WTC11 (cell line): ENCODE results near the gene OR2AT4. TPM values are rescaled to one million over a fixed set of nuclear protein-coding genes. Genes with fewer than 3 reads are reported as not detected.

ENCODE experiments used
- ATAC-seq: fragments of 200-7000 bp; cut with Tn5 transposase; 2 replicates; pipeline ENCODE4 v1.10.0; 2021; ENCODE audit warnings: mild to moderate bottlenecking, moderate library complexity
- CTCF ChIA-PET: fragments of 300-600 bp; sonication (Branson Sonifier 250); formaldehyde crosslinking; loops from one replicate; lab custom pipeline; 2021; ENCODE audit warnings: antibody characterized with exemption; lab: Charles Lee
- POLR2A ChIA-PET: fragments of 350-600 bp; sonication (Branson Sonifier 250); formaldehyde crosslinking; loops from one replicate; lab custom pipeline; 2021; ENCODE audit warnings: antibody characterized with exemption; lab: Charles Lee
- DNase-seq: peaks from one replicate; pipeline ENCODE4 v3.0.0; 2021; ENCODE audit warnings: low spot score
- H3K27ac Mint-ChIP-seq: 2 replicates; pipeline ENCODE4 v1.8.0; 2021; ENCODE audit warnings: mixed read lengths
- H3K27me3 Mint-ChIP-seq: 2 replicates; pipeline ENCODE4 v1.8.0; 2021; ENCODE audit warnings: low read depth, mild to moderate bottlenecking, moderate library complexity, mixed read lengths
- H3K36me3 Mint-ChIP-seq: 2 replicates; pipeline ENCODE4 v1.8.0; 2021; ENCODE audit warnings: mixed read lengths
- H3K4me1 Mint-ChIP-seq: 2 replicates; pipeline ENCODE4 v1.8.0; 2022; ENCODE audit warnings: mixed read lengths
- H3K4me3 Mint-ChIP-seq: 2 replicates; pipeline ENCODE4 v1.8.0; 2021; ENCODE audit warnings: mild to moderate bottlenecking, moderate library complexity, mixed read lengths
- H3K9me3 Mint-ChIP-seq: 2 replicates; pipeline ENCODE4 v1.8.0; 2021; ENCODE audit warnings: mixed read lengths
- ATF1 ChIP-seq: sonication (generic); formaldehyde crosslinking; IDR thresholded peaks from 2 replicates; pipeline ENCODE4 v1.8.1; 2023; ENCODE audit warnings: mild to moderate bottlenecking, moderate library complexity, missing genetic modification reagents
- ATF3 ChIP-seq: sonication (generic); formaldehyde crosslinking; conservative IDR thresholded peaks from 2 replicates; pipeline ENCODE4 v1.8.1; 2022; ENCODE audit warnings: mild to moderate bottlenecking, missing genetic modification reagents
- CREM ChIP-seq: sonication (generic); formaldehyde crosslinking; IDR thresholded peaks from 2 replicates; pipeline ENCODE4 v1.8.1; 2022; ENCODE audit warnings: mild to moderate bottlenecking, missing genetic modification reagents, moderate library complexity
- ELF4 ChIP-seq: sonication (generic); formaldehyde crosslinking; IDR thresholded peaks from 2 replicates; pipeline ENCODE4 v1.8.1; 2022; ENCODE audit warnings: low read depth, mild to moderate bottlenecking, moderate library complexity, missing genetic modification reagents
- FOXP4 ChIP-seq: sonication (generic); formaldehyde crosslinking; IDR thresholded peaks from 2 replicates; pipeline ENCODE4 v1.8.0; 2022; ENCODE audit warnings: mild to moderate bottlenecking, missing genetic modification reagents
- GTF2I ChIP-seq: fragments of 250-450 bp; sonication (Bioruptor Pico); conservative IDR thresholded peaks from 2 replicates; pipeline ENCODE4 v1.4.0; 2021; ENCODE audit warnings: mild to moderate bottlenecking
- JUN ChIP-seq: sonication (generic); formaldehyde crosslinking; IDR thresholded peaks from 2 replicates; pipeline ENCODE4 v1.8.0; 2023; ENCODE audit warnings: mild to moderate bottlenecking, missing genetic modification reagents
- PRDM15 ChIP-seq: sonication (generic); formaldehyde crosslinking; IDR thresholded peaks from 2 replicates; pipeline ENCODE4 v1.8.0; 2022; ENCODE audit warnings: missing genetic modification reagents
- SMAD4 ChIP-seq: sonication (generic); formaldehyde crosslinking; IDR thresholded peaks from 2 replicates; pipeline ENCODE4 v1.8.0; 2022; ENCODE audit warnings: mild to moderate bottlenecking, missing genetic modification reagents
- SP1 ChIP-seq: sonication (generic); formaldehyde crosslinking; conservative IDR thresholded peaks from 2 replicates; pipeline ENCODE4 v1.8.1; 2022; ENCODE audit warnings: missing genetic modification reagents
- STAT6 ChIP-seq: sonication (generic); formaldehyde crosslinking; conservative IDR thresholded peaks from 2 replicates; pipeline ENCODE4 v1.8.1; 2023; ENCODE audit warnings: mild to moderate bottlenecking, low read depth, missing genetic modification reagents, moderate library complexity
- TP53 ChIP-seq: sonication (generic); formaldehyde crosslinking; IDR thresholded peaks from 2 replicates; pipeline ENCODE4 v1.8.1; 2023; ENCODE audit warnings: mild to moderate bottlenecking, missing genetic modification reagents
- ZMAT4 ChIP-seq: fragments of 250-450 bp; sonication (Bioruptor Pico); IDR thresholded peaks from 2 replicates; pipeline ENCODE4 v1.9.0; 2021; ENCODE audit warnings: mild to moderate bottlenecking
- ZNF138 ChIP-seq: sonication (generic); formaldehyde crosslinking; conservative IDR thresholded peaks from 2 replicates; pipeline ENCODE4 v1.8.1; 2022; ENCODE audit warnings: mild to moderate bottlenecking, moderate library complexity, missing genetic modification reagents
- ZNF219 ChIP-seq: sonication (generic); formaldehyde crosslinking; IDR thresholded peaks from 2 replicates; pipeline ENCODE4 v1.8.0; 2023; ENCODE audit warnings: missing genetic modification reagents, mild to moderate bottlenecking, borderline replicate concordance
- ZNF423 ChIP-seq: fragments of 250-450 bp; sonication (Bioruptor Pico); IDR thresholded peaks from 2 replicates; pipeline ENCODE4 v2.1.2; 2022; ENCODE audit warnings: mild to moderate bottlenecking, moderate library complexity
- total RNA-seq: library from RNA; stranded (reverse); gene quantifications from 3 replicates; pipeline ENCODE4 v1.2.3, GENCODE V29; 2021

OR2AT4 gene
- total RNA-seq, 1 experiment from 2014 or later = not detected

- TF ChIP-seq FOXP4 = no peak
- TF ChIP-seq ZNF138 (CRISPR knock-in tag) = no peak
- no peak for TF ChIP-seq ZNF423 (CRISPR knock-in tag)
- no peak for TF ChIP-seq JUN (CRISPR knock-in tag)
- no peak for TF ChIP-seq STAT6 (CRISPR knock-in tag)
- no peak for TF ChIP-seq PRDM15
- no peak for TF ChIP-seq ELF4 (CRISPR knock-in tag)
- no peak for TF ChIP-seq GTF2I (CRISPR knock-in tag)
- TF ChIP-seq, all 79 proteins: peak for 0
Observed at GRCh38 chr11:75144716-75145014, 48.0 kb upstream of the OR2AT4 start (continued).

- Mint-ChIP-seq H3K27ac (no peak overlapping the region), H3K36me3 (no peaks in the 10 kb centered on the region)
- POLR2A ChIA-PET = interaction anchor here (0.7 kb wide), 1 partner anchor 121 kb away, joined by 8 read pairs; no protein-coding TSS in a partner anchor
- DNase-seq = no peak
- TF ChIP-seq CREM (CRISPR knock-in tag) = no peak
- TF ChIP-seq ATF1 (CRISPR knock-in tag) = no peak
- no peak for TF ChIP-seq ZMAT4
- no peak for TF ChIP-seq SMAD4
- TF ChIP-seq ATF3 = no peak
- no peak for TF ChIP-seq SP1 (CRISPR knock-in tag)
- no peak for TF ChIP-seq TP53 (CRISPR knock-in tag)
- no peak for TF ChIP-seq ZNF219 (CRISPR knock-in tag)
- TF ChIP-seq, all 79 proteins: peak for 0
- CTCF ChIA-PET = interaction anchor here (1.3 to 10.2 kb wide), 11 partner anchors 8 to 121 kb away, joined by 4 to 590 read pairs (median 38); partner anchors contain the start of genes SLCO2B1 and TPBGL
- H3K4me1 Mint-ChIP-seq = peaks cover 8% of the 10 kb centered on the region
- no peak overlapping the region for H3K4me3 Mint-ChIP-seq
- no peak for ATAC-seq
- no peaks in the 10 kb centered on the region for H3K9me3 Mint-ChIP-seq
- peaks cover 3% of the 10 kb centered on the region for H3K27me3 Mint-ChIP-seq
Observed at GRCh38 chr11:75143420-75143731, 46.7 kb upstream of the OR2AT4 start.
